ENCODE results near the gene METTL9. TPM values are rescaled to one million over a fixed set of nuclear protein-coding genes. Genes with fewer than 3 reads are reported as not detected.

The METTL9 gene
- total and polyA plus RNA-seq, 4 donors: 9.3 to 57.3 (median 17.2) TPM

DNA sequence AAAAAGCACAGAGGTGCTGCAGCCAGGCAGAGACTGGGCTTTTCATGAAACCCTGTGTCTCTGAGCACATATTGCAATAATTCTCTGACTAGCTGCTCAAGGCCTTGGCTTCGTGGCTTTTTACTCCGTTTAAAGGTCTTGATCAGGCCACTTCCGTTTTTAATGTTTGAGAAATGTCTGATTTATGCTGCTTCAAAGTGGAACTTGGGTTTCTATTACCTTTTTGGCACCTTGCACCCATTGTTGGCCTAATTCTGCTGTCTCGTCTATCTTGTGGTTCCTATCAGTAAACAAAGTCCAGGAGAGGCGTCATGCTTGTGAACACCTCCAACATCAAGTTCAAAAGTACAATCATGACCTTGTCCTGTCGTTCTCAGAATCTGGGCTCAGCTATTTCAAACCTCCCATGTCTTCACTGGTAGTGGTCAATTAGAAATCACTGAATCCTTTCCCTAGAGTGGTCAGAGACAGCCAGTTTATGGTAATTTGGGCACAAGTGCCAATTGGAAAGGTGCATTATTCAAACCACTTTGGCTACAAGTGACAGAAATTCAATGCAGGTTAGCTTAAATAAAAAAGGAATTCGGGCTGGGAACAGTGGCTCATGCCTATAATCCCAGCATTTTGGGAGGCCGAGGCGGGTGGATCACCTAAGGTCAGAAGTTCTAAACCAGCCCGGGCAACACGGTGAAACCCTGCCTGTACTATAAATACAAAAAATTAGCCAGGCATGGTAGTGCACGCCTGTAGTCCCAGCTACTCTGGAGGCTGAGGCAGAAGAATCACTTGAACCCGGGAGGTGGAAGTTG, 33.3 kb upstream of the METTL9 start:
- H3K4me3 ChIP-seq (ENCODE audit: low read depth in 1 of 3, low read length in 3 of 3): no peak overlapping the region
- no peaks in the 10 kb centered on the region for H3K36me3 ChIP-seq (ENCODE audit: control insufficient read depth in 4 of 4, insufficient read depth in 3 of 4, low read depth in 1 of 4, low read length in 3 of 4)
- WGBS: 62% methylated on average over 13 of the region's 13 CpGs
- no peak for DNase-seq (ENCODE audit: low spot score)
- no peaks in the 10 kb centered on the region for H3K9me3 ChIP-seq (ENCODE audit: control insufficient read depth in 4 of 4, low read length in 3 of 4)
- H3K27ac ChIP-seq (ENCODE audit: low read depth in 1 of 2, low read length in 2 of 2): peak overlapping the region in 1 of 2 donors; percentile 15
- TF ChIP-seq GABPA (IDR thresholded peaks at IDR 0.05 in 1 of 2, conservative IDR thresholded peaks at IDR 0.05 in 1 of 2) (no peak), YY1 (IDR thresholded peaks at IDR 0.05) (peak; percentile 60), RXRA (IDR thresholded peaks at IDR 0.05) (peak; percentile 65 to 83), FOXA1 (IDR thresholded peaks at IDR 0.05) (no peak), JUND (IDR thresholded peaks at IDR 0.05) (peak in 1 of 2 donors; percentile 46), REST (IDR thresholded peaks at IDR 0.05) (peak; percentile 50), FOXA2 (IDR thresholded peaks at IDR 0.05) (peak; percentile 84), ZBTB33 (IDR thresholded peaks at IDR 0.05) (peak; percentile 30), NR2F2 (IDR thresholded peaks at IDR 0.05) (no peak), RAD21 (IDR thresholded peaks at IDR 0.05) (no peak), SP1 (IDR thresholded peaks at IDR 0.05) (peak; percentile 78), HNF4G (IDR thresholded peaks at IDR 0.05) (peak; percentile 56), HNF4A (conservative IDR thresholded peaks at IDR 0.05) (peak; percentile 81 to 96)
- TF ChIP-seq, protein P1, sequence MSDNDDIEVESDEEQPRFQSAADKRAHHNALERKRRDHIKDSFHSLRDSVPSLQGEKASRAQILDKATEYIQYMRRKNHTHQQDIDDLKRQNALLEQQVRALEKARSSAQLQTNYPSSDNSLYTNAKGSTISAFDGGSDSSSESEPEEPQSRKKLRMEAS (IDR thresholded peaks at IDR 0.05): peak; percentile 51
- no peak overlapping the region for H3K9ac ChIP-seq (ENCODE audit: low read depth in 1 of 2, low read length in 2 of 2)
- H3K27me3 ChIP-seq (ENCODE audit: control insufficient read depth in 4 of 4, insufficient read depth in 4 of 4, low read length in 3 of 4): no peaks in the 10 kb centered on the region
- H3K4me1 ChIP-seq (ENCODE audit: control insufficient read depth in 4 of 4, insufficient read depth in 4 of 4, low read length in 3 of 4): peaks cover 0 to 11% (median 7%) of the 10 kb centered on the region in 4 donors

GRCh38 chr16:21566891-21567414, 32.4 kb upstream of the METTL9 start:
- Histone ChIP-seq H3K4me3 (ENCODE audit: low read depth in 1 of 3, low read length in 3 of 3) (no peak overlapping the region), H3K9me3 (ENCODE audit: control insufficient read depth in 4 of 4, low read length in 3 of 4) (no peaks in the 10 kb centered on the region), H3K4me1 (ENCODE audit: control insufficient read depth in 4 of 4, insufficient read depth in 4 of 4, low read length in 3 of 4) (peaks cover 0 to 11% (median 7%) of the 10 kb centered on the region in 4 donors), H3K27ac (ENCODE audit: low read depth in 1 of 2, low read length in 2 of 2) (no peak overlapping the region), H3K27me3 (ENCODE audit: control insufficient read depth in 4 of 4, insufficient read depth in 4 of 4, low read length in 3 of 4) (no peaks in the 10 kb centered on the region), H3K9ac (ENCODE audit: low read depth in 1 of 2, low read length in 2 of 2) (no peak overlapping the region), H3K36me3 (ENCODE audit: control insufficient read depth in 4 of 4, insufficient read depth in 3 of 4, low read depth in 1 of 4, low read length in 3 of 4) (no peaks in the 10 kb centered on the region)
- no peak for DNase-seq (ENCODE audit: low spot score)
- WGBS: 92% methylated on average over 4 of the region's 4 CpGs
- no peak for TF ChIP-seq REST (IDR thresholded peaks at IDR 0.05)
- TF ChIP-seq SP1 (IDR thresholded peaks at IDR 0.05): no peak
- no peak for TF ChIP-seq GABPA (IDR thresholded peaks at IDR 0.05 in 1 of 2, conservative IDR thresholded peaks at IDR 0.05 in 1 of 2)
- no peak for TF ChIP-seq JUND (IDR thresholded peaks at IDR 0.05)
- no peak for TF ChIP-seq ATF3 (IDR thresholded peaks at IDR 0.05)
- TF ChIP-seq, protein P1 (IDR thresholded peaks at IDR 0.05): no peak
- no peak for TF ChIP-seq TAF1 (conservative IDR thresholded peaks at IDR 0.05)
- TF ChIP-seq YY1 (IDR thresholded peaks at IDR 0.05): no peak
- TF ChIP-seq RAD21 (IDR thresholded peaks at IDR 0.05): no peak
- no peak for TF ChIP-seq NR2F2 (IDR thresholded peaks at IDR 0.05)
- no peak for TF ChIP-seq CTCF (IDR thresholded peaks at IDR 0.05; ENCODE audit: low read depth, low read length, missing input control)
